ENCODE results near the gene MCL1.

Gene MCL1

DNA sequence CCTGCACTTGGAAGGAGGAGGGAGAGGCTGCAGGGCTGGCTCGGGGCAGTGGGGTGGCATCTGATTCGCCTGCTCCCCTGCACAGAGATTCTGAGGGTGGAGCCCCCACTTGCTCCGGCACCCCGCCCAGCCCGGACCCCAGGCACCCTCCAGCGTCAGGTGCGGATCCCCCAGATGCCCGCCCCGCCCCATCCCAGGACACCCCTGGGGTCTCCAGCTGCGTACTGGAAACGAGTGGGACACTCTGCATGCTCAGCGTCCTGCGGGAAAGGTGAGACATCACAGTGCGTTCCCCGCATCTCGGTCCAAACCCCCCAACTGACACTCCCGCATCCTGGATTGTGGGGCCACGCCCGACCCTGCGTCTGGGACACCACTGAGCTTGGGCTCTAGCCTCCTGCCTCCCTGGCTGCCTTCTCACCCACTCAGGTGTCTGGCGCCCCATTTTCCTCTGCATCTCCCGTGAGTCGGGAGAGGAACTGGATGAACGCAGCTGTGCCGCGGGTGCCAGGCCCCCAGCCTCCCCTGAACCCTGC, 22.3 kb downstream of the MCL1 start:
- no peak for DNase-seq (ENCODE audit: low read depth in 2 of 2)

DNA sequence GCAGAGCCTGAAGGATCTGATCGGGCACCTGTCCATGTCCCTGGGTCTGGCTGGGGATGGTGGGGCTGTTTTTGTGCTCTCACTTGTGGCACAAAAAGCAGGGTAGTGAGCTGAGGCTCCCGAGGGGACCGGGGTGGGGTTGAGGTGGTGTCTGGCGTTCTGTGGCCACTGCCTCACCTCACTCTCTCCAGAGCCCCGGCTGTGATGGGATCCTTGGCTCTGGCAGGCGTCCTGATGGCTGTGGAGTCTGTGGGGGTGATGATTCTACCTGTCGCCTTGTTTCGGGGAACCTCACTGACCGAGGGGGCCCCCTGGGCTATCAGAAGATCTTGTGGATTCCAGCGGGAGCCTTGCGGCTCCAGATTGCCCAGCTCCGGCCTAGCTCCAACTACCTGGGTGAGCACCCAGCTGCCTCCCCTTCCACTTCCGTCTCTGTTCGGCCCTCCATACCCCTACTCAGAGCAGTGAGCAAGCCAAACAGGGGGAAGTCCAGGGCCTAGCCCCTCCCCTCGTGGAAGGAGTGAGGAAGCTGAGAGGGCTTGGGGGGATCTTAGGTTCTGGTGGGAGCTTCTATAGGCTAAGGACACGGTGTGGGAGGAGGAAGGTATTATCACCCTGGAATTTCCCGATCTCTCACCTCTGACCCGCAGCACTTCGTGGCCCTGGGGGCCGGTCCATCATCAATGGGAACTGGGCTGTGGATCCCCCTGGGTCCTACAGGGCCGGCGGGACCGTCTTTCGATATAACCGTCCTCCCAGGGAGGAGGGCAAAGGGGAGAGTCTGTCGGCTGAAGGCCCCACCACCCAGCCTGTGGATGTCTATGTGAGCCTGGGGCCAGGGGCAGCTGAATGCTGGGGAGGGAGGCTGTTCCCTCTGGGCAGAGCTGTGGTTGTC, 23.2 kb downstream of the MCL1 start:
- no peak for DNase-seq (ENCODE audit: low read depth in 2 of 2)

- no peak for DNase-seq (ENCODE audit: low read depth in 2 of 2)
Measured at GRCh38 chr1:150555198-150555970, 24.0 kb downstream of the MCL1 start.

GRCh38 chr1:150554086-150554452, 25.3 kb downstream of the MCL1 start:
- DNase-seq (ENCODE audit: low read depth in 2 of 2), result no peak

DNA sequence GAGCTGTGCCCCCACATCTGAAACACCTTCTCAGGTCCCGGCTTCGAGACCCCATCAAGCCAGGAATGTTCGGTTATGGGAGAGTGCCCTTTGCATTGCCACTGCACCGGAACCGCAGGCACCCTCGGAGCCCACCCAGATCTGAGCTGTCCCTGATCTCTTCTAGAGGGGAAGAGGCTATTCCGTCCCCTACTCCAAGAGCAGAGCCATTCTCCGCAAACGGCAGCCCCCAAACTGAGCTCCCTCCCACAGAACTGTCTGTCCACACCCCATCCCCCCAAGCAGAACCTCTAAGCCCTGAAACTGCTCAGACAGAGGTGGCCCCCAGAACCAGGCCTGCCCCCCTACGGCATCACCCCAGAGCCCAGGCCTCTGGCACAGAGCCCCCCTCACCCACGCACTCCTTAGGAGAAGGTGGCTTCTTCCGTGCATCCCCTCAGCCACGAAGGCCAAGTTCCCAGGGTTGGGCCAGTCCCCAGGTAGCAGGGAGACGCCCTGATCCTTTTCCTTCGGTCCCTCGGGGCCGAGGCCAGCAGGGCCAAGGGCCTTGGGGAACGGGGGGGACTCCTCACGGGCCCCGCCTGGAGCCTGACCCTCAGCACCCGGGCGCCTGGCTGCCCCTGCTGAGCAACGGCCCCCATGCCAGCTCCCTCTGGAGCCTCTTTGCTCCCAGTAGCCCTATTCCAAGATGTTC, 25.9 kb downstream of the MCL1 start:
- no peak for DNase-seq (ENCODE audit: low read depth in 2 of 2)

- no peak for DNase-seq (ENCODE audit: low read depth in 2 of 2)
Measured at GRCh38 chr1:150552911-150553289, 26.5 kb downstream of the MCL1 start.

DNA sequence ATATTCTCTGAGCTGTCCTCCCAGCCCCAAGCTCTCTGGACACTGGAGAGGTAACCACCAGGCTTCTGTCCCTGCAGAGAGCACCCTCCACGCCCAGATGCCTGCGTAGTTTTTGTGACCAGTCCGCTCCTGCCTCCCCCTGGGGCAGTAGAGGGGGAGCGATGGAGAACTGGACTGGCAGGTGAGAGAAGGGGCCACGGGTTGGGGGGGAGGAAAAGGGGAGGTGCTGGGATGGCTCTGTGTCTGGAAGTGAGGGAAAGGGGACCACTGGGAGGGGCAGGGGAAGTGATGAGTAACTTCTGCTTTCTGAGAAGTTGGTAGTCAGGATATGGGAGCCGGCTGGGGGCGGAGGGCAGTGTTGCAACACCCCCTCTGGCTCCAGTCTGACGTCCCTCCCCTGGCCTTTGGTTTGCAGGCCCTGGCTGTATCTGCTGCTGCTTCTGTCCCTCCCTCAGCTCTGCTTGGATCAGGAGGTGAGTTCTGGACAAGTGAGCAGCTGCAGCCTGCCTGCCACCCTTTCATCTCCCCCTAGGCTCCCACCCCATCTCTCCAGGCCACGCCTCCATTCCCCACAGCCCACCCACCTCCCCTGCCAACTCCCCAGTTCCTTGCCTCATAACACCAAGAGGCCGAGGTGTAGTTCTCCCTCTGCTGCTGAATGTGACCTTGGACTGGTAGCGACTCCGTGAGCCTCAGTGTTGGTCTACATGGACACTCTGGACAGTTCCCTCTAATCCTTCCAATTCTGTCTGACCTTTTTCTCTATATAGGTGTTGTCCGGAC, 27.1 kb downstream of the MCL1 start:
- no peak for DNase-seq (ENCODE audit: low read depth in 2 of 2)

DNA sequence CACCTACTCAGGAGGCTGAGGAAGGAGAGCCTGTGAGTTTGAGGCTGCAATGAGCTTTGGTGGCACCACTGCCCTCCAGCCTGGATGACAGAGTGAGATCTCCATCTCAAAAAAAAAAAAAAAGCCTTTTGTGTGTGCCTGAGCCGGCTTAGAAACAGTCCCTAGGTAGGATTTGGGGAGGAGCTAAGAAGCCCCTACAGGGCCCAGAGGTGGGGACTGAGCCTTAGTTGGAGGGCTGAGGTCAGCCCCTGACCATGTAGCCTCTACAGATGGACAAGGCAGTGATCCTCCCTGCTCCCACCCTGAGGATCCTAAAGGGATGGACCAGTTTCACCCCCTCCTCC, 27.7 kb downstream of the MCL1 start:
- DNase-seq (ENCODE audit: low read depth in 2 of 2), result no peak

GRCh38 chr1:150551051-150551783, 28.2 kb downstream of the MCL1 start:
- no peak for DNase-seq (ENCODE audit: low read depth in 2 of 2)

GRCh38 chr1:150550222-150551050, 29.0 kb downstream of the MCL1 start:
- DNase-seq (ENCODE audit: low read depth in 2 of 2), result no peak

DNA sequence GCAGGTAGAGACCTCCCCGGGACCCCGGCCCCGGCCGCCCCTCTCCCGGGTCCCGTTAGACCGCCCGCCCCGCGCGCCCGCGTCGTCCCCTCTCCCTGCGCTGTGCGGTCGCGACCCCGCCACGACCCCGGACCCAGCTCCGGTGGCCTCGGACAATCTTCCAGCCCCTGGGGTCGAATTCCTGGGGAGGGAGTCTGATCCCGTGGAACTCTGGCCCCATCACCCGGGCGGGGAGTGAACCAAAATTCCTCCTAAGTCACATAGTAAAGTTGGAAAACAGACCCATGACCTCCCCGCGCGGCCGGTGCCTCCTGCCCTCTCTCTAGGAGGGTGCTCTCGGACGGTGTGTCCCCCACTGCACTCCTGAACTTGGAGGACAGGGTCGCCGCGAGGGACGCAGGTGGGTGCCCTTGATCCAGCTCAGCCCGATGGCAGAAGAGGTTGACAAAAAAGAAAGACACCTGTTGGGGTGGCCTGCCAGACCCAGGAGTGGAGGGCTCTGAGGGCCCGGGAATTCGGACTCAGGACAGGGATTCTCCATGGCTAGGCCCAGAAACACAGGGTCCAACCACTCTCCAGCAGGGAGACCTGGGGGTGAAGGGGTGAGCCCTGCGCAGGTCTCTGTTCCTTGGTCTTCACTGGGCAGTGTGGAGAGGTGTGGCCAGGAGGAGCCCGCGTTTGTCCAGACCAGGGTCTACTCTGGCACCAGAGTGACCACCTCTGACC, 29.8 kb downstream of the MCL1 start:
- no peak for DNase-seq (ENCODE audit: low read depth in 2 of 2)

DNA sequence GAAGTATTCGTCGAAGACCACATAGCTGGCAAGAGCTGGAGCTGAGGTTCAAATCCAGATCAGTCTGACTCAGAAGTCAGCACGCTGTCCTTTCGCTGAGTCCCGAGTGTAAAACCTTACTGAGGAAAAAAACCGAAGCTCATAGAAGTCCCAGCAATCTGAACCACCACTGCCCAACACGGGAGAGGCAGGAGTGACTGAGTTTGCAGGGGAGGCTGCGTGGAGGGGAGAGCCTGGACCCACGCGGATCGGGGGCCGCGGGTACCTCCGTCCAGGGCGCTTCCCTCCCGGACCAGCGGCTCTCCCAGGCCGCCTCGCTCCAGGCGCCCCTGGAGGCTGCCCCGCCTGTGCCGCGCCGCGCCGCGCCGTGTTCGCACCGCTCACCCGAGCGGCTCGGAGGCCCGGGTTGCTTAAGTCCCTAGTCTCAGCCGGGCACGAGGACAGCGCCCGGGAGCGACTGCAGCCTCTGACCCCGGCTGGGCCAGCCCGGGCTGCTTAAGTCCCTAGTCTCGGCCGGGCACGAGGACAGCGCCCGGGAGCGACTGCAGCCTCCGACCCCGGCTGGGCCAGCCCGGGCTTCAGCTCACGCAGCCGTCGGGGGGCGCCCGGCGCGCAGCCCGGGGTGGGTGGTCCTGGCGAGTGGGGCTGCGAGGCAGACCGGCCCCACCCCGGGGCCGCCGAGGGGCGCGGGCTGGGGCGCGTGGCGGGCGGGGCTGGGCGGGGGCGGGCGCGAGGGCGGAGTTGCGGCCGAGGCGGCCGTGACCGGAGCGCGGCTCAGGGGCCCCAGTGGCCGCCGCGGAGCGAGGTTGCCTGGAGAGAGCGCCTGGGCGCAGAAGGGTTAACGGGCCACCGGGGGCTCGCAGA, 30.5 kb downstream of the MCL1 start, which contains the start of gene ADAMTSL4:
Gene ADAMTSL4 (plus strand): TSS at position 777 of the 864 bp plus-strand sequence. CDS start 2,881 bp downstream, outside the sequence.
- DNase-seq (ENCODE audit: low read depth in 2 of 2), result no peak

DNA sequence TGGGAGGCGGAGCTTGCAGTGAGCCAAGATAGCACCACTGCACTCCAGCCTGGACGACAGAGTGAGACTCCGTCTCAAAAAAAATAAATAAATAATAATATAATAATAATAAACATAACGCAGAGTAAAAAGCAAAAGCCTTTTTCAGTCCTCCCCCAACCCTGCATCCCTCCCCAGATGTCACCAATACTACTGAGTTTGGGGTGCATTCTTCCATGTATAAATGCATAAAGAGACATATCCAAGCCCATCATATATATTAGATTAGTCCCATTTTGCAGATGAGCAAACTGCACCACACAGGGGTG, 31.1 kb downstream of the MCL1 start:
- DNase-seq (ENCODE audit: low read depth in 2 of 2), result no peak

- no peak for DNase-seq (ENCODE audit: low read depth in 2 of 2)
Measured at GRCh38 chr1:150546294-150546937, 33.0 kb downstream of the MCL1 start.

DNA sequence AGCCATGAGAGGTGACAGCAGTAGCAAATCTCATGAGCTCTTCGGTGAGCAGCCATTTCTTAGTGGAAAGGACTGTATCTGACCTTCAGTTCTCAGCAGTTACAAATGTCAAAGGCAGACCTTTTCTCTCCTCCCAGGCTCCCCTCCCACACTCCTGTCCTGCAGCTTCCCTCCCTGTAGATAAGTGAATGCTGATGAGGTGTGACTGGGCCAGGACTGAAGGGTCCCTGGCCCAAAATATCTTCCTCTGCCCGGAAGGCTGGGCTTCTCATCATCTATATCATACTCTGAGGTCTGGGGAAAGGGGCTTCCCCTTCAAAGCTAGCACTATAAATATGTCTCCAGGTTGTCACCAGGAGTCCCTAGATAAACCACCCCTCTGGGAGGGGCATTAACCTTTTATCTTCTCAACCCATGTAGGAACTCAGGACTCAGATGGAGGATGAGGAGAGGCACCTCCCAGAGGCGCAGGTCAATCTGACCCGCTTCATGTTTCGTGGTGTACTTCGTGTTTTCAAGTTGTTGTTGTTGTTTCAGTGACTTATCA, 33.9 kb downstream of the MCL1 start:
- DNase-seq (ENCODE audit: low read depth in 2 of 2), result no peak

DNA sequence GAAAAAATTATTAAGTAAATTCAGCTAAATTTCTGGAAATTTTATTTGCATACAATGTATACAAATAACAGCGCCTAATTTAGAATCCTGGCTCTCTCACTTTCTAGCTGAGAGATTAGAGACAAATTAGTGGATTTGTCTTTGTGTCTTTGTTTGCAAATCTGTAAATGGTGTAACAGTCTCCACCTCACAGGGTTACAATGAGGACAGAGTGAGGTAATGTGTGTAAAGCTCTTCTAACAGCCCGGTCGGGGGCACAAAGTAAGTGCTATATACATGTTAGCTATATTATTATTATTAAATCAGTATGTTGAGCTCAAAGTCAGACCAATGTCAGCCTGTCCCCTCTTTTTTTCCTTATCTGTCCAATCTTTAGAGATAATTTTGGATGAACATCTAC, 35.2 kb downstream of the MCL1 start:
- DNase-seq (ENCODE audit: low read depth in 2 of 2), result no peak

DNA sequence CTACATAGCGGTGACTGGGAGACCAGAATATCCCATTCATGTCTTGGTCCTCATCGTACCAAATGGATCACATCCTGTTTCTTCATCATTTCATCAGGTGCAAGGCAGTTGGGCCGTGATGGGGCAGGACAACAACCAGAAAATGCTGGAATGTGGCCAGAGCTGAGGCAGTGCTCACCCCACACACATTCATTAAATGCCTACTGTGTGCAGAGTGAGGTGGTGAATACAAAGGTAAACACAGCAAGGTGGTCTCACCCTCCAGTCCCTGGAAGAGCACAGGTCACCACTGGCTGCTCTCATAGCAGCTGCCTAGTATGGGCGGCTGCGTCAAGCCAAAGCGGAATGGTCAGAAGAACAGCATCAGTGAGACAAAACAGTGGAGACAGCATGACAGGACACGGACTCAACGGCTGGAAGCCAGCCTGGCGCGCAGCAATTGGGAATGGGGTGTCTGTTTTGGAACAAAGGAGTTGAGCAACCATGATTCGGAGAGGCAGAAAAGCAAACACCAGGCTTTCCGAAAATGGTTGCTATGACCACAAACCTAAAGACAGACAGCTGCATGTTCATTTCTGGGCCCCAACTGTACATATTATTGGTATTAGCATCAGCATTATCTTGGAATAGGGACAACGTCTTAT, 35.8 kb downstream of the MCL1 start:
- DNase-seq (ENCODE audit: low read depth in 2 of 2), result no peak
